Fibroblast of lung (primary cell): ENCODE data around the gene SAFB2.

Source experiments
- CTCF ChIP-seq, 2 donors: IDR thresholded peaks in 1 of 2; conservative IDR thresholded peaks in 1 of 2; 1 replicate in 1 of 2; 2 replicates in 1 of 2; pipeline ENCODE4 v1.5.1; 2011 to 2012; ENCODE audit warnings: low read length in 2 of 2, control low read depth in 1 of 2, inconsistent platforms in 1 of 2, low read depth in 1 of 2, mild to moderate bottlenecking in 1 of 2
- EZH2 ChIP-seq: IDR thresholded peaks from 2 replicates; pipeline ENCODE4 v1.5.1; 2012; ENCODE audit warnings: low read length, control low read depth, mild to moderate bottlenecking; ENCODE audit errors: missing control alignments

- no peak for TF ChIP-seq CTCF (conservative IDR thresholded peaks at IDR 0.05 in 1 of 2, IDR thresholded peaks at IDR 0.05 in 1 of 2; ENCODE audit: low read depth in 1 of 2, low read length in 2 of 2)
- TF ChIP-seq EZH2, result no peak
These were observed 77.5 kb downstream of the SAFB2 start for GRCh38 chr19:5545051-5545450.
